Measurements from ENCODE around the gene CIRBP. TPM values are rescaled to one million over a fixed set of nuclear protein-coding genes. Genes with fewer than 3 reads are reported as not detected.

The CIRBP gene
- total and polyA plus RNA-seq, 2 donors (not counting 1 experiment from before 2014, with no cell fraction given) = 643 to 1,164 TPM

GRCh38 chr19:1291761-1292418 lies 22.8 kb downstream of the CIRBP start:
- Histone ChIP-seq H3K4me3 (ENCODE audit: control extremely low read depth in 1 of 5, extremely low read depth in 1 of 5, insufficient read depth in 1 of 5, low read depth in 2 of 5, low read length in 4 of 5) (no peak overlapping the region), H3K4me2 (replicated peaks; ENCODE audit: low read depth, low read length, poor library complexity, severe bottlenecking) (peak overlapping the region; percentile 44), H3K4me1 (ENCODE audit: control insufficient read depth in 2 of 2, insufficient read depth in 2 of 2, low read length in 2 of 2) (peaks cover 15 to 26% of the 10 kb centered on the region in 2 donors), H3K79me2 (ENCODE audit: control insufficient read depth, insufficient read depth, low read length) (no peaks in the 10 kb centered on the region), H2AFZ (ENCODE audit: insufficient read depth, low read depth, low read length, poor library complexity, severe bottlenecking) (no peak overlapping the region), H3K9me3 (ENCODE audit: control extremely low read depth in 1 of 3, control insufficient read depth in 2 of 3, insufficient read depth in 1 of 3, low read length in 2 of 3) (peaks cover 0 to 8% (median 0%) of the 10 kb centered on the region in 3 donors), H3K27me3 (replicated peaks in 1 of 4; ENCODE audit: control extremely low read depth in 1 of 4, control insufficient read depth in 3 of 4, insufficient read depth in 4 of 4, low read length in 3 of 4) (peaks cover 0 to 84% (median 22%) of the 10 kb centered on the region in 4 experiments), H3K36me3 (replicated peaks in 1 of 2; ENCODE audit: control extremely low read depth in 1 of 2, control insufficient read depth in 1 of 2, extremely low read depth in 1 of 2, insufficient read depth in 2 of 2, low read length in 1 of 2) (no peaks in the 10 kb centered on the region), H3K9ac (ENCODE audit: low read length) (no peak overlapping the region), H4K20me1 (ENCODE audit: control insufficient read depth, insufficient read depth, low read length, poor library complexity, severe bottlenecking) (no peaks in the 10 kb centered on the region), H3K27ac (ENCODE audit: low read length in 2 of 2) (no peak overlapping the region)
- ChIA-PET CTCF (interaction anchor here (0.6 kb wide), 1 partner anchor 46 kb away, joined by 4 read pairs; no protein-coding TSS in a partner anchor), POLR2A (interaction anchor here (0.6 kb wide), 1 partner anchor 14 kb away, joined by 3 read pairs; no protein-coding TSS in a partner anchor)
- H3K4me3 Mint-ChIP-seq = no peak overlapping the region
- TF ChIP-seq EZH2 (IDR thresholded peaks at IDR 0.05; ENCODE audit: borderline replicate concordance, insufficient read depth, low read depth, low read length, poor library complexity, severe bottlenecking) = no peak
- TF ChIP-seq, protein P1, sequence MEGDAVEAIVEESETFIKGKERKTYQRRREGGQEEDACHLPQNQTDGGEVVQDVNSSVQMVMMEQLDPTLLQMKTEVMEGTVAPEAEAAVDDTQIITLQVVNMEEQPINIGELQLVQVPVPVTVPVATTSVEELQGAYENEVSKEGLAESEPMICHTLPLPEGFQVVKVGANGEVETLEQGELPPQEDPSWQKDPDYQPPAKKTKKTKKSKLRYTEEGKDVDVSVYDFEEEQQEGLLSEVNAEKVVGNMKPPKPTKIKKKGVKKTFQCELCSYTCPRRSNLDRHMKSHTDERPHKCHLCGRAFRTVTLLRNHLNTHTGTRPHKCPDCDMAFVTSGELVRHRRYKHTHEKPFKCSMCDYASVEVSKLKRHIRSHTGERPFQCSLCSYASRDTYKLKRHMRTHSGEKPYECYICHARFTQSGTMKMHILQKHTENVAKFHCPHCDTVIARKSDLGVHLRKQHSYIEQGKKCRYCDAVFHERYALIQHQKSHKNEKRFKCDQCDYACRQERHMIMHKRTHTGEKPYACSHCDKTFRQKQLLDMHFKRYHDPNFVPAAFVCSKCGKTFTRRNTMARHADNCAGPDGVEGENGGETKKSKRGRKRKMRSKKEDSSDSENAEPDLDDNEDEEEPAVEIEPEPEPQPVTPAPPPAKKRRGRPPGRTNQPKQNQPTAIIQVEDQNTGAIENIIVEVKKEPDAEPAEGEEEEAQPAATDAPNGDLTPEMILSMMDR (IDR thresholded peaks at IDR 0.05) = no peak
- H3K27ac Mint-ChIP-seq = no peak overlapping the region
- 65% methylated on average over 20 of the region's 25 CpGs for WGBS (ENCODE audit: insufficient coverage)
- peaks cover 20% of the 10 kb centered on the region for H3K27me3 Mint-ChIP-seq
- peaks cover 8% of the 10 kb centered on the region for H3K4me1 Mint-ChIP-seq
- DNase-seq = peak; percentile 37
- ATAC-seq (ENCODE audit: low read depth) = peak; percentile 29
- intact Hi-C loops (cut with micrococcal nuclease) = no loop called here
- H3K9me3 Mint-ChIP-seq (ENCODE audit: insufficient read depth) = no peaks in the 10 kb centered on the region
